NK-92 (cell line): ENCODE measurements around the gene HDAC7.

ENCODE experiments used
- DNase-seq: peaks from one replicate; lab custom pipeline; 2025; ENCODE audit not compliant: unreplicated experiment; lab: John Stamatoyannopoulos, UW

Gene HDAC7

GRCh38 chr12:47819896-47820630 is at the start of gene HDAC7:
HDAC7 (minus strand) TSS chr12:47819903; CDS start chr12:47819785, 118 bp downstream.
- DNase-seq, result no peak

- no peak for DNase-seq
Measured at GRCh38 chr12:47868552-47869031, 48.9 kb upstream of the HDAC7 start.

GRCh38 chr12:47868041-47868440 is 48.3 kb upstream of the HDAC7 start:
- DNase-seq, result no peak

GRCh38 chr12:47867495-47867941 is 47.8 kb upstream of the HDAC7 start:
- no peak for DNase-seq

- DNase-seq, result no peak
Measured at GRCh38 chr12:47864646-47865235, 45.0 kb upstream of the HDAC7 start.

GRCh38 chr12:47863985-47864384 is 44.3 kb upstream of the HDAC7 start:
- DNase-seq, result no peak

GRCh38 chr12:47863467-47863866 is 43.8 kb upstream of the HDAC7 start:
- DNase-seq, result no peak

- DNase-seq, result no peak
Measured at GRCh38 chr12:47862881-47863280, 43.2 kb upstream of the HDAC7 start.

GRCh38 chr12:47862167-47862750 is 42.6 kb upstream of the HDAC7 start:
- no peak for DNase-seq

- DNase-seq, result no peak
Measured at GRCh38 chr12:47860873-47861272, 41.2 kb upstream of the HDAC7 start.

- DNase-seq, result no peak
Measured at GRCh38 chr12:47860279-47860841, 40.7 kb upstream of the HDAC7 start.

- no peak for DNase-seq
Measured at GRCh38 chr12:47858511-47859266, 39.0 kb upstream of the HDAC7 start.

- DNase-seq, result no peak
Measured at GRCh38 chr12:47856721-47857575, 37.2 kb upstream of the HDAC7 start.

- no peak for DNase-seq
Measured at GRCh38 chr12:47856094-47856493, 36.4 kb upstream of the HDAC7 start.

- DNase-seq, result no peak
Measured at GRCh38 chr12:47855502-47855901, 35.8 kb upstream of the HDAC7 start.

- no peak for DNase-seq
Measured at GRCh38 chr12:47854531-47854930, 34.8 kb upstream of the HDAC7 start.

GRCh38 chr12:47852096-47852571 is 32.4 kb upstream of the HDAC7 start:
- DNase-seq, result no peak

- no peak for DNase-seq
Measured at GRCh38 chr12:47851303-47851952, 31.7 kb upstream of the HDAC7 start.
